ENCODE results near the gene SPTB. TPM values are rescaled to one million over a fixed set of nuclear protein-coding genes. Genes with fewer than 3 reads are reported as not detected.
A peak's percentile ranks its signal among the peaks of the same experiment; 100 is the strongest.
"Not testable (repeated sequence)": the region's sequence is repeated elsewhere in the genome, so short reads cannot be mapped to it uniquely, and the experiment has no call there.

The SPTB gene
- 10 to 100 TPM; 15.5 to 18.8 (median 16.2) TPM for polyA plus RNA-seq (ENCODE audit: insufficient read length in 3 of 3)
- long read RNA-seq, donor 1: 0 reads
- long read RNA-seq, donor 2: 0 reads
- long read RNA-seq, donor 3, partial matches to known transcripts: 5 of 5 reads
- long read RNA-seq, donor 3, other reads (novel, unspliced or antisense): 0 of 5 reads
- long read RNA-seq, donor 4, full-length matches to known transcripts: 2 of 2 reads
- long read RNA-seq, donor 4, partial matches to known transcripts: 0 of 2 reads
- long read RNA-seq, donor 4, other reads (novel, unspliced or antisense): 0 of 2 reads
- long read RNA-seq, donor 5, full-length matches to known transcripts: 1 of 8 reads
- long read RNA-seq, donor 5, partial matches to known transcripts: 7 of 8 reads
- long read RNA-seq, donor 5, other reads (novel, unspliced or antisense): 0 of 8 reads
- long read RNA-seq, donor 6, partial matches to known transcripts: 5 of 5 reads
- long read RNA-seq, donor 6, other reads (novel, unspliced or antisense): 0 of 5 reads
- long read RNA-seq, donor 7, full-length matches to known transcripts: 1 of 15 reads
- long read RNA-seq, donor 7, partial matches to known transcripts: 14 of 15 reads
- long read RNA-seq, donor 7, other reads (novel, unspliced or antisense): 0 of 15 reads
- long read RNA-seq, donor 8: 0 reads
- long read RNA-seq, donor 9, full-length matches to known transcripts: 2 of 12 reads
- long read RNA-seq, donor 9, partial matches to known transcripts: 10 of 12 reads
- long read RNA-seq, donor 9, other reads (novel, unspliced or antisense): 0 of 12 reads
- long read RNA-seq, donor 10, full-length matches to known transcripts: 1 of 24 reads
- long read RNA-seq, donor 10, partial matches to known transcripts: 23 of 24 reads
- long read RNA-seq, donor 10, other reads (novel, unspliced or antisense): 0 of 24 reads
- long read RNA-seq, donor 11: 0 reads
- long read RNA-seq, donor 12, full-length matches to known transcripts: 2 of 2 reads
- long read RNA-seq, donor 12, partial matches to known transcripts: 0 of 2 reads
- long read RNA-seq, donor 12, other reads (novel, unspliced or antisense): 0 of 2 reads
- long read RNA-seq, donor 13, partial matches to known transcripts: 31 of 31 reads
- long read RNA-seq, donor 13, other reads (novel, unspliced or antisense): 0 of 31 reads
- long read RNA-seq, donor 14: 0 reads
- long read RNA-seq, donor 15: 0 reads
- long read RNA-seq, donor 16, full-length matches to known transcripts: 2 of 14 reads
- long read RNA-seq, donor 16, partial matches to known transcripts: 12 of 14 reads
- long read RNA-seq, donor 16, other reads (novel, unspliced or antisense): 0 of 14 reads

GRCh38 chr14:64879635-64880220 lies at the start of gene SPTB:
SPTB (minus strand) TSS chr14:64879907; CDS start chr14:64823094, 56,813 bp downstream.
- no peak for DNase-seq

- no peak for DNase-seq
Measured at GRCh38 chr14:64929014-64929359, 49.3 kb upstream of the SPTB start.

GRCh38 chr14:64928239-64929013 lies 48.7 kb upstream of the SPTB start:
- DNase-seq: no peak

GRCh38 chr14:64927031-64927430 lies 47.3 kb upstream of the SPTB start:
- DNase-seq: no peak

- DNase-seq: no peak
Measured at GRCh38 chr14:64926398-64926995, 46.8 kb upstream of the SPTB start.

GRCh38 chr14:64923015-64923414 lies 43.3 kb upstream of the SPTB start:
- DNase-seq: no peak

GRCh38 chr14:64920465-64920864 lies 40.8 kb upstream of the SPTB start:
- no peak for DNase-seq

GRCh38 chr14:64919618-64920017 lies 39.9 kb upstream of the SPTB start:
- DNase-seq: no peak

GRCh38 chr14:64919215-64919614 lies 39.5 kb upstream of the SPTB start:
- no peak for DNase-seq

- DNase-seq: no peak
Measured at GRCh38 chr14:64918216-64918615, 38.5 kb upstream of the SPTB start.

- no peak for DNase-seq
Measured at GRCh38 chr14:64915797-64916196, 36.1 kb upstream of the SPTB start.

GRCh38 chr14:64915029-64915424 lies 35.3 kb upstream of the SPTB start:
- DNase-seq: no peak

GRCh38 chr14:64914237-64915028 lies 34.7 kb upstream of the SPTB start, which contains the start of gene CHURC1:
CHURC1 (plus strand) TSS chr14:64914455; CDS start chr14:64914496, 41 bp downstream.
- DNase-seq: peak; percentile 99

- not testable (repeated sequence) for DNase-seq
Measured at GRCh38 chr14:64913477-64913876, 33.8 kb upstream of the SPTB start.

- no peak for DNase-seq
Measured at GRCh38 chr14:64912261-64912660, 32.6 kb upstream of the SPTB start.

- DNase-seq: no peak
Measured at GRCh38 chr14:64910847-64911495, 31.3 kb upstream of the SPTB start.

GRCh38 chr14:64906022-64906421 lies 26.3 kb upstream of the SPTB start:
- DNase-seq: no peak

- no peak for DNase-seq
Measured at GRCh38 chr14:64899958-64900357, 20.3 kb upstream of the SPTB start.
